Osteoblast (primary cell): ENCODE results near the gene KCNK4. TPM values are rescaled to one million over a fixed set of nuclear protein-coding genes. Genes with fewer than 3 reads are reported as not detected.

Experiments used
- DNase-seq: peaks from one replicate; pipeline ENCODE4 v3.0.0; 2011; ENCODE audit warnings: low spot score, mixed read lengths; ENCODE audit not compliant: insufficient read length; ENCODE audit errors: missing footprints
- H2AFZ ChIP-seq: 2 replicates; pipeline ENCODE4 v1.6.0; 2011; ENCODE audit warnings: mild to moderate bottlenecking, low read length
- H3K27ac ChIP-seq: 2 replicates; pipeline ENCODE4 v1.5.1; 2011; ENCODE audit warnings: mild to moderate bottlenecking, low read depth, low read length, moderate library complexity
- H3K27me3 ChIP-seq: 2 replicates; pipeline ENCODE4 v1.6.0; 2012; ENCODE audit warnings: mild to moderate bottlenecking, control low read depth, inconsistent platforms, low read length, moderate library complexity; ENCODE audit not compliant: insufficient read depth
- H3K36me3 ChIP-seq: 2 replicates; pipeline ENCODE4 v1.5.1; 2011; ENCODE audit warnings: mild to moderate bottlenecking, low read length, control low read depth, moderate library complexity; ENCODE audit not compliant: insufficient read depth
- H3K4me1 ChIP-seq: 2 replicates; pipeline ENCODE4 v1.5.1; 2011; ENCODE audit warnings: mild to moderate bottlenecking, low read length, control low read depth, moderate library complexity; ENCODE audit not compliant: insufficient read depth
- H3K4me2 ChIP-seq: 2 replicates; pipeline ENCODE4 v1.6.0; 2011; ENCODE audit warnings: mild to moderate bottlenecking, low read length; ENCODE audit not compliant: insufficient read depth
- H3K4me3 ChIP-seq: fragments of 200-600 bp; sonication (generic); 3 replicates; pipeline ENCODE4 v1.5.1; 2012; ENCODE audit warnings: mild to moderate bottlenecking, low read length, inconsistent platforms; ENCODE audit not compliant: insufficient read depth
- H3K79me2 ChIP-seq: 2 replicates; pipeline ENCODE4 v1.6.0; 2012; ENCODE audit warnings: mild to moderate bottlenecking, low read length, control low read depth, inconsistent platforms; ENCODE audit not compliant: insufficient read depth
- H3K9me3 ChIP-seq: 2 replicates; pipeline ENCODE4 v1.5.1; 2011; ENCODE audit warnings: low read depth, low read length, control low read depth
- H4K20me1 ChIP-seq: 2 replicates; pipeline ENCODE4 v1.6.0; 2012; ENCODE audit warnings: mild to moderate bottlenecking, low read length, control low read depth; ENCODE audit not compliant: insufficient read depth
- CTCF ChIP-seq: IDR thresholded peaks from 2 replicates; pipeline ENCODE4 v1.5.1; 2011; ENCODE audit warnings: mild to moderate bottlenecking, low read depth, low read length, moderate library complexity; ENCODE audit errors: extremely low read depth
- total RNA-seq: library from RNA; depleted of rRNA; stranded (reverse); fragments of >200 nt; gene quantifications from 2 replicates; pipeline ENCODE4 v1.2.3, GENCODE V29; 2012

The KCNK4 gene
- total RNA-seq, 1 donor = 0.36 TPM

DNA sequence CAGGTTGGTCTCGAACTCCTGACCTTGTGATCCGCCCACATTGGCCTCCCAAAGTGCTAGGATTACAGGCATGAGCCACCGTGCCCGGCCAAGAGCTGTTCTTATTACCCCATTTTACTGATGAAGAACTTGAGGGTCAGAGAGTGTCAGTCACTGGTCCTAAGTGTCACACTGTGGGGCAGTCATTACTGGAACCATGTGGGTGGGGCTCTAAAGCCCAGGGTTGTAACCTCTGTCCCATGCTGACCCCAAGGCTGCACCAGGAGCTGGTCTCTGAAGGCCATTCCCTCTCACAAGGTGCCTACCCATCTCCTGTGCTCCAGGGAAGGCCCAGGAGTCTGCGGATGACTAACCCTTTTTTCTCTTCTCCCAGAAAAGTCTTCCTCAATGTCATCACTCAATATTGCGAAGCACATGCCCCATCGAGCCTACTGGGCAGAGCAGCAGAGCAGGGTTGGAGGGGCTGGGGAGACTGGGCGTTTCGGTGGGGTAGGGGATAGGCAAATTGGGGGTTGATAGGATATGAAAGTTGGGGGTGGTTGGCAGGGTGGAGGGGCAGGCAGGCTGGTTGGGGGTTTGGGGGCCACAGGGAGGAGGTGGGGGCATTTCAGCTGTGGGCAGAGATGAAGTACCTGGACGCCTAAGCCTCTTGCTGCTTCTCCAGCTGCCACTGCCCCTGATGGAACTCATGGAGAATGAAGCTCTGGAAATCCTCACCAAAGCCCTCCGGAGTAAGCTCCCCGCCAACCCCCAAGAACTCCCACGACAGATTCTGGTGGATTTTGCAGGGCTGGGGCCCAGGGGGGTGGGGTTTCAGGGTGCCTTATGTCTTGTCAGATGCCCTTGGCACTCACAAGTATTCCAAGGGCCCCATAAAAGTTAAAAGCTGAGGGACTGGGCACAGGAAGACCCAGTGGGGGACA lies 12.3 kb downstream of the KCNK4 start:
- Histone ChIP-seq H3K4me2 (no peak overlapping the region), H3K9me3 (no peaks in the 10 kb centered on the region)

DNA sequence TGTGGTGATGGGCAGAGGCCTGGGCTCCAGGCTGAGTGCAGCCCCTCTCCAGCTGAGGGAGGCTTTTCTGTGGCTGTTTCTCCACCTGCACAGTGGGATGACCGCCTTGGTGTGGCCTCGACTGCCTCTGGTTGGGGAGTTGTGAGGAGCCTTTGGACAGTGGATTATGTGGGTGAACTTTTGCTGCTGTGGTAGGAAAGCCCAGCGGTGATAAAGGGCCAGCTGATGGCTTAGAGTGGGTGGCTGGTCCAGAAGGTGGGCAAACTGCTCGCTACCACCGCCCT lies 12.9 kb downstream of the KCNK4 start:
- Histone ChIP-seq H2AFZ (peak overlapping the region; percentile 37), H4K20me1 (peaks cover 4% of the 10 kb centered on the region), H3K27ac (peak overlapping the region; percentile 72), H3K4me3 (peak overlapping the region; percentile 82), H3K27me3 (peaks cover 20% of the 10 kb centered on the region), H3K4me1 (peaks cover 21% of the 10 kb centered on the region), H3K79me2 (peaks cover 13% of the 10 kb centered on the region), H3K4me2 (peak overlapping the region; percentile 92), H3K36me3 (no peaks in the 10 kb centered on the region), H3K9me3 (no peaks in the 10 kb centered on the region)
- no peak for TF ChIP-seq CTCF
- DNase-seq = no peak

More for the DNA sequence above, 12.3 kb downstream of the KCNK4 start:
- no peak overlapping the region for H3K4me3 ChIP-seq
- no peak for TF ChIP-seq CTCF
- peaks cover 21% of the 10 kb centered on the region for H3K4me1 ChIP-seq
- peaks cover 4% of the 10 kb centered on the region for H4K20me1 ChIP-seq
- H3K79me2 ChIP-seq = peaks cover 13% of the 10 kb centered on the region
- peaks cover 26% of the 10 kb centered on the region for H3K27me3 ChIP-seq
- peak; percentile 73 for DNase-seq
- H3K27ac ChIP-seq = no peak overlapping the region
- no peaks in the 10 kb centered on the region for H3K36me3 ChIP-seq
- no peak overlapping the region for H2AFZ ChIP-seq

- DNase-seq = peak; percentile 99
- Histone ChIP-seq H3K4me3 (peak overlapping the region; percentile 82), H3K27ac (peak overlapping the region; percentile 72), H3K4me2 (peak overlapping the region; percentile 92), H3K79me2 (peaks cover 13% of the 10 kb centered on the region), H3K36me3 (no peaks in the 10 kb centered on the region), H3K4me1 (peaks cover 19% of the 10 kb centered on the region), H4K20me1 (peaks cover 4% of the 10 kb centered on the region), H3K9me3 (no peaks in the 10 kb centered on the region), H2AFZ (peak overlapping the region; percentile 89), H3K27me3 (peaks cover 15% of the 10 kb centered on the region)
- TF ChIP-seq CTCF = peak; percentile 92
These were observed 13.4 kb downstream of the KCNK4 start for GRCh38 chr11:64304316-64305072.
